Measurements from ENCODE around the gene NCKAP5.

The NCKAP5 gene

DNA sequence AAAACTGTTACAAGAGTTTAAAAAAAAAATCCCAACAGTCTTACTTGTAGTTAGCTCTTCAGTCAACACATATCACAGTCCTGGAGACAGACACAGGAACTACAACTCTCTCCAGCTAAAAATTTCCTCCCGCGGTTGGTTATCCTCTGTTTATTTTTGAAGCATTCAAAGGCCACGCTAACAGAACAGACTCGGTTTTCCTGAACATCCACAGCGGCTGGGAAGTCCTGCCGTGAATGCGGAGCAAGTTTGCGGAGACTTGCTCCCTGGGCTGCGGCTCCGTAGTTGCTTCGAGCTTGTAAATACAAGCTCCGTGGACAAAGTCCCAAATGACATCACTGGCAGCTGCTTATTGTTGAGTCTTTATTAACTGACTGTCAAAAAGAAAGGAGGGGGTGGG is at the start of gene NCKAP5:
Gene NCKAP5 (minus strand): TSS at position 292 of the 400 bp plus-strand sequence. CDS start 50,937 bp downstream, outside the sequence.
- TF ChIP-seq, protein P1, sequence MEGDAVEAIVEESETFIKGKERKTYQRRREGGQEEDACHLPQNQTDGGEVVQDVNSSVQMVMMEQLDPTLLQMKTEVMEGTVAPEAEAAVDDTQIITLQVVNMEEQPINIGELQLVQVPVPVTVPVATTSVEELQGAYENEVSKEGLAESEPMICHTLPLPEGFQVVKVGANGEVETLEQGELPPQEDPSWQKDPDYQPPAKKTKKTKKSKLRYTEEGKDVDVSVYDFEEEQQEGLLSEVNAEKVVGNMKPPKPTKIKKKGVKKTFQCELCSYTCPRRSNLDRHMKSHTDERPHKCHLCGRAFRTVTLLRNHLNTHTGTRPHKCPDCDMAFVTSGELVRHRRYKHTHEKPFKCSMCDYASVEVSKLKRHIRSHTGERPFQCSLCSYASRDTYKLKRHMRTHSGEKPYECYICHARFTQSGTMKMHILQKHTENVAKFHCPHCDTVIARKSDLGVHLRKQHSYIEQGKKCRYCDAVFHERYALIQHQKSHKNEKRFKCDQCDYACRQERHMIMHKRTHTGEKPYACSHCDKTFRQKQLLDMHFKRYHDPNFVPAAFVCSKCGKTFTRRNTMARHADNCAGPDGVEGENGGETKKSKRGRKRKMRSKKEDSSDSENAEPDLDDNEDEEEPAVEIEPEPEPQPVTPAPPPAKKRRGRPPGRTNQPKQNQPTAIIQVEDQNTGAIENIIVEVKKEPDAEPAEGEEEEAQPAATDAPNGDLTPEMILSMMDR (IDR thresholded peaks at IDR 0.05; ENCODE audit: extremely low read depth, insufficient read depth, missing control alignments) = no peak
- no peak for DNase-seq (ENCODE audit: low spot score)
- in situ Hi-C loops (cut with MboI; ENCODE audit: low pct_unique_long_range_greater_than_20kb, low sequenced_read_pairs, unreplicated experiment) = no loop called here

DNA sequence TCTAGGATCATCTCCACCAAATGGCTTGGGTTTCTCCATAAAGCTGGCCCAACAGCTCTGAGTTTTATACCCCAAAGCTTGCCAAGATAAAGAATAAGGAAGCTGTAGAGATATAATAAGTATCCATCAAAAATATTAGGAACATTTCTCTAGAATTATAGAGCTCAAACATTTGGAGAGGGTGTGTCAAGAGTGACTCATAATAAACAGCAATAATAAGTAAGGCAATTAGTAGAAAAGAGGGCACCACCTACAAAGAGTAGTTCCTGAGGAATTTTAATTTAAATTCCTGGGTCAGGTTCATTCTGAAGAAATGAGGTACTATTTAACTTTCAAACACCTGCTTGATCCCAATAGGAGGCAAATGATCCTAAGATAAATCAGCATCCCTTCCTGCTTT is 41.4 kb upstream of the NCKAP5 start:
- in situ Hi-C loops (cut with MboI; ENCODE audit: low pct_unique_long_range_greater_than_20kb, low sequenced_read_pairs, unreplicated experiment) = no loop called here
- TF ChIP-seq, protein P1 (IDR thresholded peaks at IDR 0.05; ENCODE audit: extremely low read depth, insufficient read depth, missing control alignments) = no peak
- no peak for DNase-seq (ENCODE audit: low spot score)

DNA sequence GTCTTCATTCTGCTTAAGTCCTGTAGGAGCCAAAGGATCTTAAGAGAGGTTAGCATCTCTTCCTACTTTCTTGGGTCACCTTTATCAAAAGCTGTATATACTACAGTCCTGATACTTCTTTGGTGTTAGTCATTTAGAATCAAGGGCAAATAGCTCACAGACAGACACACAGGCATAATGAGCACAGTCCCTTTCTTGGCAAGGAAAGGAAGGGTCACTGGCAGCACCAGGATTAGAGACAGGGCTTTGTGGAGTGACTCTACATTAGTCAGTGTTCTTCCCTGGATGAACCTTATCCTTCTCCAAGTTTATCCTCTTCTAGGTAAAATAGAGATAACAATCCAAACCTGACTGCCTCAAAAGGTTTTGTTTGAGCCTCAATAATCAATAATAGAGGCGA is 40.0 kb upstream of the NCKAP5 start:
- no peak for DNase-seq (ENCODE audit: low spot score)
- in situ Hi-C loops (cut with MboI; ENCODE audit: low pct_unique_long_range_greater_than_20kb, low sequenced_read_pairs, unreplicated experiment) = no loop called here
- TF ChIP-seq, protein P1 (IDR thresholded peaks at IDR 0.05; ENCODE audit: extremely low read depth, insufficient read depth, missing control alignments) = no peak

DNA sequence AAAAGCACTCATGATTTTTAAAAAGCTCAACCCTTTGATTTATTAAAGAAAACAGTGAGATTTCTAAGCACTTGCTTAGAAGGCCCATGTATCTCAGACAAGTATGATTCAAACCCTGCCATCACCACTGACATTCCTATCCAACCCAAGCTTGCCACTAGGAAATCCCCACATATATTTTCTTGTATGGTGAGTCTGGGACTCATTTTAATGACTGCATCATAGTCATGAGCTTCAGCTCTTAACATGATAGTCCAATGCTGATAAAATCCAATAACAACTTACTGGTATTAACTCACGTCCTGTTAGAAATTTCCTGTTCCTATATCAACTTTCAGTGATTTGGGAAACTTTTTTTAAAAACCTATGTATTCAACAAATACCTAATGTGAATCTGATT is 39.4 kb upstream of the NCKAP5 start:
- in situ Hi-C loops (cut with MboI; ENCODE audit: low pct_unique_long_range_greater_than_20kb, low sequenced_read_pairs, unreplicated experiment) = no loop called here
- no peak for DNase-seq (ENCODE audit: low spot score)
- TF ChIP-seq, protein P1 (IDR thresholded peaks at IDR 0.05; ENCODE audit: extremely low read depth, insufficient read depth, missing control alignments) = no peak

DNA sequence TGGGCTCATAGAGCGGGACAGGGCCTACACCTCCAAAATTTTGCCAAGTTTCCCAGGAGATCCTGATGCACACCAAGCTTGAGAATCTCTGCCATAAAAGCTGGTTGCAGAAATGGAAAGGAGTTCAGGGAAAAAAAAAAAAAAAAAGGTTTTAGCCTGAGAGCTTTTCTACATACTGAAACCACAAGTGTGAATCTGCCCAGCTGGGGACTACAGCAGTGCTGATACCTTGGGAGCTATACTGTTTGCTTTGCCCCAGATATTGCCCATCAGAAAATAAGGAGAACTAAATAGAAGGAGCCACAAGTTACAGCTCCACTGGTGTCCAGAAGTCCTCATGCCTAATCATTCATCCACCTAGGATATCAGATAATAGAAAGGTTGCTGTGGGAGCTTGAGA is 38.4 kb upstream of the NCKAP5 start:
- in situ Hi-C loops (cut with MboI; ENCODE audit: low pct_unique_long_range_greater_than_20kb, low sequenced_read_pairs, unreplicated experiment) = no loop called here
- DNase-seq (ENCODE audit: low spot score) = no peak
- TF ChIP-seq, protein P1 (IDR thresholded peaks at IDR 0.05; ENCODE audit: extremely low read depth, insufficient read depth, missing control alignments) = no peak

DNA sequence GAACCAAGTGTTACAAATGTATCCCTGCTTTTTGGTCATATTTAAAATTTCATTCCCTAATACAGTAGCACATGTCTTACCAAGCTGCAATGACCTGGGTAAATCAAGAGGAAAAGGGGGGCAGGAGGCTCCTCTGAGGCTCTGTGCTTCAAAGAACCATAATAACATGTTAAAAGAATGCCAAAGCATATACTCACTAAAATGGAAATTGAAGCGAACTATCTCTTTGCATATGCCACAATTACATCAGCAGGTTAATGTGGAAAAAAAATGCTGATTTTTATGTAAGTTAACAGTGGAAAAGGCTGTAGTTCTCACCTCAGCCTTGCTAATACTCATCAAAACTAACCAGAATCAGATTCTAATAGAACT is 37.5 kb upstream of the NCKAP5 start:
- TF ChIP-seq, protein P1 (IDR thresholded peaks at IDR 0.05; ENCODE audit: extremely low read depth, insufficient read depth, missing control alignments) = no peak
- in situ Hi-C loops (cut with MboI; ENCODE audit: low pct_unique_long_range_greater_than_20kb, low sequenced_read_pairs, unreplicated experiment) = no loop called here
- DNase-seq (ENCODE audit: low spot score) = no peak
